WTC11 (cell line): ENCODE data around the gene CCND1. TPM values are rescaled to one million over a fixed set of nuclear protein-coding genes. Genes with fewer than 3 reads are reported as not detected.

ENCODE experiments used
- ATAC-seq: fragments of 200-7000 bp; cut with Tn5 transposase; 2 replicates; pipeline ENCODE4 v1.10.0; 2021; ENCODE audit warnings: mild to moderate bottlenecking, moderate library complexity
- CTCF ChIA-PET: fragments of 300-600 bp; sonication (Branson Sonifier 250); formaldehyde crosslinking; loops from one replicate; lab custom pipeline; 2021; ENCODE audit warnings: antibody characterized with exemption; lab: Charles Lee
- POLR2A ChIA-PET: fragments of 350-600 bp; sonication (Branson Sonifier 250); formaldehyde crosslinking; loops from one replicate; lab custom pipeline; 2021; ENCODE audit warnings: antibody characterized with exemption; lab: Charles Lee
- DNase-seq: peaks from one replicate; pipeline ENCODE4 v3.0.0; 2021; ENCODE audit warnings: low spot score
- H3K27ac Mint-ChIP-seq: 2 replicates; pipeline ENCODE4 v1.8.0; 2021; ENCODE audit warnings: mixed read lengths
- H3K27me3 Mint-ChIP-seq: 2 replicates; pipeline ENCODE4 v1.8.0; 2021; ENCODE audit warnings: low read depth, mild to moderate bottlenecking, moderate library complexity, mixed read lengths
- H3K36me3 Mint-ChIP-seq: 2 replicates; pipeline ENCODE4 v1.8.0; 2021; ENCODE audit warnings: mixed read lengths
- H3K4me1 Mint-ChIP-seq: 2 replicates; pipeline ENCODE4 v1.8.0; 2022; ENCODE audit warnings: mixed read lengths
- H3K4me3 Mint-ChIP-seq: 2 replicates; pipeline ENCODE4 v1.8.0; 2021; ENCODE audit warnings: mild to moderate bottlenecking, moderate library complexity, mixed read lengths
- H3K9me3 Mint-ChIP-seq: 2 replicates; pipeline ENCODE4 v1.8.0; 2021; ENCODE audit warnings: mixed read lengths
- CBFB ChIP-seq: sonication (generic); formaldehyde crosslinking; IDR thresholded peaks from 2 replicates; pipeline ENCODE4 v1.8.1; 2022; ENCODE audit warnings: mild to moderate bottlenecking, low read depth, missing genetic modification reagents
- CREB1 ChIP-seq: sonication (generic); formaldehyde crosslinking; IDR thresholded peaks from 2 replicates; pipeline ENCODE4 v1.8.0; 2023; ENCODE audit warnings: mild to moderate bottlenecking, missing genetic modification reagents
- CTCF ChIP-seq: fragments of 200-600 bp; IDR thresholded peaks from 2 replicates; pipeline ENCODE4 v1.8.0; 2022; ENCODE audit warnings: antibody characterized with exemption
- ERG ChIP-seq: fragments of 250-450 bp; sonication (Bioruptor Pico); IDR thresholded peaks from 2 replicates; pipeline ENCODE4 v1.8.0; 2021; ENCODE audit warnings: mild to moderate bottlenecking
- FOXP1 ChIP-seq: sonication (generic); formaldehyde crosslinking; IDR thresholded peaks from 2 replicates; pipeline ENCODE4 v1.8.0; 2022; ENCODE audit warnings: missing genetic modification reagents, mild to moderate bottlenecking, moderate library complexity, borderline replicate concordance
- FOXP4 ChIP-seq: sonication (generic); formaldehyde crosslinking; IDR thresholded peaks from 2 replicates; pipeline ENCODE4 v1.8.0; 2022; ENCODE audit warnings: mild to moderate bottlenecking, missing genetic modification reagents
- GABPB1 ChIP-seq: sonication (generic); formaldehyde crosslinking; IDR thresholded peaks from 2 replicates; pipeline ENCODE4 v1.8.1; 2023; ENCODE audit warnings: mild to moderate bottlenecking, missing genetic modification reagents
- IRF1 ChIP-seq: sonication (generic); formaldehyde crosslinking; IDR thresholded peaks from 2 replicates; pipeline ENCODE4 v1.8.0; 2023; ENCODE audit warnings: missing genetic modification reagents
- MAX ChIP-seq: sonication (generic); formaldehyde crosslinking; IDR thresholded peaks from 2 replicates; pipeline ENCODE4 v1.8.0; 2022; ENCODE audit warnings: mild to moderate bottlenecking, missing genetic modification reagents
- MXD4 ChIP-seq: fragments of 250-450 bp; sonication (Bioruptor Pico); IDR thresholded peaks from 2 replicates; pipeline ENCODE4 v1.8.0; 2021; ENCODE audit warnings: mild to moderate bottlenecking, moderate library complexity, borderline replicate concordance
- NFATC4 ChIP-seq: fragments of 250-450 bp; sonication (Bioruptor Pico); IDR thresholded peaks from 2 replicates; pipeline ENCODE4 v1.9.0; 2021; ENCODE audit warnings: mild to moderate bottlenecking
- ZNF121 ChIP-seq: sonication (generic); formaldehyde crosslinking; IDR thresholded peaks from 2 replicates; pipeline ENCODE4 v1.8.0; 2023; ENCODE audit warnings: missing genetic modification reagents
- ZNF138 ChIP-seq: sonication (generic); formaldehyde crosslinking; conservative IDR thresholded peaks from 2 replicates; pipeline ENCODE4 v1.8.1; 2022; ENCODE audit warnings: mild to moderate bottlenecking, moderate library complexity, missing genetic modification reagents
- ZNF219 ChIP-seq: sonication (generic); formaldehyde crosslinking; IDR thresholded peaks from 2 replicates; pipeline ENCODE4 v1.8.0; 2023; ENCODE audit warnings: missing genetic modification reagents, mild to moderate bottlenecking, borderline replicate concordance
- ZNF232 ChIP-seq: sonication (generic); formaldehyde crosslinking; IDR thresholded peaks from 2 replicates; pipeline ENCODE4 v1.8.0; 2022; ENCODE audit warnings: mild to moderate bottlenecking, missing genetic modification reagents
- ZNF423 ChIP-seq: fragments of 250-450 bp; sonication (Bioruptor Pico); IDR thresholded peaks from 2 replicates; pipeline ENCODE4 v2.1.2; 2022; ENCODE audit warnings: mild to moderate bottlenecking, moderate library complexity
- ZNF532 ChIP-seq: fragments of 250-450 bp; sonication (Bioruptor Pico); IDR thresholded peaks from 2 replicates; pipeline ENCODE4 v1.9.0; 2021; ENCODE audit warnings: mild to moderate bottlenecking, borderline replicate concordance
- total RNA-seq: library from RNA; stranded (reverse); gene quantifications from 3 replicates; pipeline ENCODE4 v1.2.3, GENCODE V29; 2021

CCND1 gene
- total RNA-seq, 1 experiment from 2014 or later, result 212 TPM

GRCh38 chr11:69655479-69656428 lies 14.8 kb downstream of the CCND1 start:
- Mint-ChIP-seq H3K9me3 (no peaks in the 10 kb centered on the region), H3K4me3 (no peak overlapping the region), H3K27me3 (no peaks in the 10 kb centered on the region), H3K4me1 (peaks cover 28% of the 10 kb centered on the region), H3K27ac (no peak overlapping the region; the same call in 1 of the 2 replicates), H3K36me3 (peaks cover 23% of the 10 kb centered on the region)
- TF ChIP-seq CTCF (no peak), IRF1 (CRISPR knock-in tag) (no peak), CBFB (CRISPR knock-in tag) (no peak), MXD4 (CRISPR knock-in tag) (no peak), ZNF532 (CRISPR knock-in tag) (no peak), MAX (CRISPR knock-in tag) (no peak), NFATC4 (CRISPR knock-in tag) (no peak), ZNF219 (no peak), GABPB1 (CRISPR knock-in tag) (no peak), CREB1 (no peak), ZNF423 (no peak), FOXP1 (CRISPR knock-in tag) (no peak), ZNF232 (CRISPR knock-in tag) (no peak), ZNF121 (no peak), FOXP4 (CRISPR knock-in tag) (no peak), ERG (CRISPR knock-in tag) (no peak), ZNF138 (CRISPR knock-in tag) (no peak)
- DNase-seq (no peak), ATAC-seq (no peak)
- ChIA-PET POLR2A (interaction anchor here (1.0 to 2.3 kb wide), 3 partner anchors 11 to 17 kb away, joined by 3 to 9 read pairs (median 8); no protein-coding TSS in a partner anchor), CTCF (interaction anchor here (0.8 to 4.3 kb wide), 8 partner anchors 11 to 524 kb away, joined by 3 to 23 read pairs (median 8); partner anchors contain the start of gene LTO1)
